Type B pancreatic cell (in vitro differentiated cells): Measurements from ENCODE around the gene KANSL2. TPM values are rescaled to one million over a fixed set of nuclear protein-coding genes. Genes with fewer than 3 reads are reported as not detected.
A peak's percentile ranks its signal among the peaks of the same experiment; 100 is the strongest.
"Not testable (repeated sequence)": the region's sequence is repeated elsewhere in the genome, so short reads cannot be mapped to it uniquely, and the experiment has no call there.

Experiments
- DNase-seq: peaks from one replicate; pipeline ENCODE4 v3.0.0; 2021; ENCODE audit warnings: mixed read lengths; ENCODE audit not compliant: unreplicated experiment; ENCODE audit errors: extremely low spot score
- H3K27ac Mint-ChIP-seq: 2 replicates; pipeline ENCODE4 v1.8.0; 2021; ENCODE audit warnings: mild to moderate bottlenecking, mixed read lengths
- H3K27me3 Mint-ChIP-seq: 2 replicates; pipeline ENCODE4 v1.8.0; 2021; ENCODE audit warnings: mixed read lengths
- H3K36me3 Mint-ChIP-seq: 2 replicates; pipeline ENCODE4 v1.8.0; 2021; ENCODE audit warnings: mixed read lengths
- H3K4me1 Mint-ChIP-seq: one replicate; pipeline ENCODE4 v1.8.0; 2021; ENCODE audit warnings: mixed read lengths; ENCODE audit not compliant: unreplicated experiment
- H3K4me3 Mint-ChIP-seq: 2 replicates; pipeline ENCODE4 v1.8.0; 2021; ENCODE audit warnings: mild to moderate bottlenecking, mixed read lengths
- H3K9me3 Mint-ChIP-seq: 2 replicates; pipeline ENCODE4 v1.8.0; 2021; ENCODE audit warnings: mixed read lengths
- CTCF ChIP-seq: fragments of 200-600 bp; sonication (generic); conservative IDR thresholded peaks from 2 replicates; pipeline ENCODE4 v1.5.0; 2021; ENCODE audit warnings: antibody characterized with exemption, mild to moderate bottlenecking
- total RNA-seq: library from RNA; stranded (reverse); gene quantifications from 2 replicates; pipeline ENCODE4 v1.2.1, GENCODE V29; 2021; ENCODE audit warnings: low replicate concordance

The KANSL2 gene
- total RNA-seq, 1 donor from 2014 or later = 47.0 TPM

GRCh38 chr12:48640854-48641253 is 41.2 kb downstream of the KANSL2 start:
- Mint-ChIP-seq H3K27me3 (no peaks in the 10 kb centered on the region), H3K4me1 (no peaks in the 10 kb centered on the region), H3K9me3 (peaks cover 4% of the 10 kb centered on the region), H3K4me3 (no peak overlapping the region), H3K27ac (no peak overlapping the region), H3K36me3 (peaks cover 24% of the 10 kb centered on the region)
- no peak for TF ChIP-seq CTCF
- DNase-seq = no peak

- Mint-ChIP-seq H3K27me3 (no peaks in the 10 kb centered on the region), H3K27ac (no peak overlapping the region), H3K4me1 (no peaks in the 10 kb centered on the region), H3K4me3 (no peak overlapping the region), H3K36me3 (peaks cover 24% of the 10 kb centered on the region), H3K9me3 (peaks cover 4% of the 10 kb centered on the region)
- no peak for TF ChIP-seq CTCF
- DNase-seq = no peak
These were observed 41.6 kb downstream of the KANSL2 start for GRCh38 chr12:48640428-48640827.

GRCh38 chr12:48631071-48631470 is 51.0 kb downstream of the KANSL2 start:
- DNase-seq = no peak
- H3K4me1 Mint-ChIP-seq = no peaks in the 10 kb centered on the region
- no peaks in the 10 kb centered on the region for H3K36me3 Mint-ChIP-seq
- H3K9me3 Mint-ChIP-seq = no peaks in the 10 kb centered on the region
- no peak overlapping the region for H3K4me3 Mint-ChIP-seq
- TF ChIP-seq CTCF = no peak
- peak overlapping the region; percentile 55 for H3K27ac Mint-ChIP-seq
- peaks cover 5% of the 10 kb centered on the region for H3K27me3 Mint-ChIP-seq

- no peak overlapping the region for H3K27ac Mint-ChIP-seq
- no peak for DNase-seq
- H3K9me3 Mint-ChIP-seq = no peaks in the 10 kb centered on the region
- H3K4me1 Mint-ChIP-seq = no peaks in the 10 kb centered on the region
- no peak overlapping the region for H3K4me3 Mint-ChIP-seq
- H3K27me3 Mint-ChIP-seq = peaks cover 5% of the 10 kb centered on the region
- no peaks in the 10 kb centered on the region for H3K36me3 Mint-ChIP-seq
- no peak for TF ChIP-seq CTCF
These were observed 51.7 kb downstream of the KANSL2 start for GRCh38 chr12:48630346-48630745.

DNA sequence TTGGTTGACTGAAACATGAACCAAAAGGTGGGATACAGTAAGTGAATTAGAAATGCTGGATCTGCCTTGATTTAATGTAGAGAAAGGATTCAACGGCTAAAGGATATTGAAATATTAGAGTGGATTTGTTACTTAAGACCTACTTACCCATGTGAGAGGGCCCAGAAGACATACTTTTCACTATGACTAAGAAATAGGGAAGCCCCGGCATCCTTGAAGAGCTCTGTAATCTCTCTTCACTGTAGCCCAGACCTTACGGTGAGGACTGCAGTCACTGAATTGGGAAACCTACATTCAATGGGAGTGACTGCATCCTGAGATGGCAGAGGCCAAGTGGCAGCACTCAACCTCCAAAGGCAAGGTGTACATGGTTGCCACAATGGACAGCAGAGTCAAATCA is 52.5 kb downstream of the KANSL2 start:
- no peak for TF ChIP-seq CTCF
- no peak overlapping the region for H3K4me3 Mint-ChIP-seq
- no peaks in the 10 kb centered on the region for H3K36me3 Mint-ChIP-seq
- DNase-seq = no peak
- H3K9me3 Mint-ChIP-seq = no peaks in the 10 kb centered on the region
- H3K27ac Mint-ChIP-seq = no peak overlapping the region
- no peaks in the 10 kb centered on the region for H3K4me1 Mint-ChIP-seq
- H3K27me3 Mint-ChIP-seq = peaks cover 5% of the 10 kb centered on the region

GRCh38 chr12:48627556-48627955 is 54.5 kb downstream of the KANSL2 start:
- Mint-ChIP-seq H3K36me3 (no peaks in the 10 kb centered on the region), H3K4me3 (no peak overlapping the region), H3K4me1 (no peaks in the 10 kb centered on the region), H3K9me3 (no peaks in the 10 kb centered on the region), H3K27ac (no peak overlapping the region), H3K27me3 (peaks cover 6% of the 10 kb centered on the region)
- no peak for TF ChIP-seq CTCF
- no peak for DNase-seq

GRCh38 chr12:48622997-48623396 is 59.0 kb downstream of the KANSL2 start:
- H3K27ac Mint-ChIP-seq, H3K36me3 Mint-ChIP-seq, H3K4me3 Mint-ChIP-seq, H3K4me1 Mint-ChIP-seq, H3K9me3 Mint-ChIP-seq, DNase-seq: not testable (repeated sequence)
- H3K27me3 Mint-ChIP-seq = peaks cover 23% of the 10 kb centered on the region
